ENCODE data around the gene PLPPR1. TPM values are rescaled to one million over a fixed set of nuclear protein-coding genes. Genes with fewer than 3 reads are reported as not detected.

The PLPPR1 gene
- total and polyA plus RNA-seq, 4 donors = 1.2 to 26.3 (median 2.4) TPM

DNA sequence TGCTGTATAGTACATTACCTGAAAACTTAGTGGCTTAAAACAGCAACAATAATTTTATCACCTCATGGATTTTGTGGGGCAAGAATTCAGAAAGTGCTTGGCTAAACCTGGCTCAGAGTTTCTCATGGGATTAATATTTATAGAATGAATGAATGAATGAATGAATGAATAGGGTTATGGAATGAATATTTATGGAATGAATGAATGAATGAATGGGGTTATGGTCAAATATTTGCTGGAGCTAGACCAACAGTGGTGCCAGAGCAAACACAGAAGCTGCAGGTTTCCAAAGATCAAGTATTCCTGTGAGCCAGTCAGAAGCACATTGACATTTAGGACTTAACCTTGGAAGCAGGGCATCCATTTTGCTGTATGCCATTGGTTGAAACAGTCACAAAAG lies 35.7 kb downstream of the PLPPR1 start:
- Histone ChIP-seq H3K27me3 (ENCODE audit: control insufficient read depth in 4 of 4, insufficient read depth in 4 of 4, low read length in 3 of 4) (no peaks in the 10 kb centered on the region), H3K36me3 (ENCODE audit: control insufficient read depth in 4 of 4, insufficient read depth in 3 of 4, low read depth in 1 of 4, low read length in 3 of 4) (no peaks in the 10 kb centered on the region), H3K4me1 (ENCODE audit: control insufficient read depth in 4 of 4, insufficient read depth in 4 of 4, low read length in 3 of 4) (peaks cover 10 to 29% (median 11%) of the 10 kb centered on the region in 4 donors), H3K9me3 (ENCODE audit: control insufficient read depth in 4 of 4, low read length in 3 of 4) (no peaks in the 10 kb centered on the region), H3K9ac (ENCODE audit: low read depth in 1 of 2, low read length in 2 of 2) (no peak overlapping the region), H3K27ac (ENCODE audit: low read depth in 1 of 2, low read length in 2 of 2) (no peak overlapping the region), H3K4me3 (ENCODE audit: low read depth in 1 of 3, low read length in 3 of 3) (no peak overlapping the region)
- TF ChIP-seq FOXA2 (IDR thresholded peaks at IDR 0.05) (no peak), RXRA (IDR thresholded peaks at IDR 0.05) (peak; percentile 15 to 40), JUND (IDR thresholded peaks at IDR 0.05) (no peak), EGR1 (IDR thresholded peaks at IDR 0.05; ENCODE audit: low read depth in 2 of 2) (no peak), GABPA (IDR thresholded peaks at IDR 0.05 in 1 of 2, conservative IDR thresholded peaks at IDR 0.05 in 1 of 2) (no peak), TAF1 (conservative IDR thresholded peaks at IDR 0.05) (no peak), SP1 (IDR thresholded peaks at IDR 0.05) (no peak), HNF4G (IDR thresholded peaks at IDR 0.05) (no peak), HNF4A (conservative IDR thresholded peaks at IDR 0.05) (peak; percentile 24 to 36), RAD21 (IDR thresholded peaks at IDR 0.05) (no peak), YY1 (IDR thresholded peaks at IDR 0.05) (peak; percentile 80), FOXA1 (IDR thresholded peaks at IDR 0.05) (no peak), NR2F2 (IDR thresholded peaks at IDR 0.05) (no peak)
- TF ChIP-seq, protein P1, sequence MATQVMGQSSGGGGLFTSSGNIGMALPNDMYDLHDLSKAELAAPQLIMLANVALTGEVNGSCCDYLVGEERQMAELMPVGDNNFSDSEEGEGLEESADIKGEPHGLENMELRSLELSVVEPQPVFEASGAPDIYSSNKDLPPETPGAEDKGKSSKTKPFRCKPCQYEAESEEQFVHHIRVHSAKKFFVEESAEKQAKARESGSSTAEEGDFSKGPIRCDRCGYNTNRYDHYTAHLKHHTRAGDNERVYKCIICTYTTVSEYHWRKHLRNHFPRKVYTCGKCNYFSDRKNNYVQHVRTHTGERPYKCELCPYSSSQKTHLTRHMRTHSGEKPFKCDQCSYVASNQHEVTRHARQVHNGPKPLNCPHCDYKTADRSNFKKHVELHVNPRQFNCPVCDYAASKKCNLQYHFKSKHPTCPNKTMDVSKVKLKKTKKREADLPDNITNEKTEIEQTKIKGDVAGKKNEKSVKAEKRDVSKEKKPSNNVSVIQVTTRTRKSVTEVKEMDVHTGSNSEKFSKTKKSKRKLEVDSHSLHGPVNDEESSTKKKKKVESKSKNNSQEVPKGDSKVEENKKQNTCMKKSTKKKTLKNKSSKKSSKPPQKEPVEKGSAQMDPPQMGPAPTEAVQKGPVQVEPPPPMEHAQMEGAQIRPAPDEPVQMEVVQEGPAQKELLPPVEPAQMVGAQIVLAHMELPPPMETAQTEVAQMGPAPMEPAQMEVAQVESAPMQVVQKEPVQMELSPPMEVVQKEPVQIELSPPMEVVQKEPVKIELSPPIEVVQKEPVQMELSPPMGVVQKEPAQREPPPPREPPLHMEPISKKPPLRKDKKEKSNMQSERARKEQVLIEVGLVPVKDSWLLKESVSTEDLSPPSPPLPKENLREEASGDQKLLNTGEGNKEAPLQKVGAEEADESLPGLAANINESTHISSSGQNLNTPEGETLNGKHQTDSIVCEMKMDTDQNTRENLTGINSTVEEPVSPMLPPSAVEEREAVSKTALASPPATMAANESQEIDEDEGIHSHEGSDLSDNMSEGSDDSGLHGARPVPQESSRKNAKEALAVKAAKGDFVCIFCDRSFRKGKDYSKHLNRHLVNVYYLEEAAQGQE (IDR thresholded peaks at IDR 0.05) = no peak
- TF ChIP-seq, protein P2, sequence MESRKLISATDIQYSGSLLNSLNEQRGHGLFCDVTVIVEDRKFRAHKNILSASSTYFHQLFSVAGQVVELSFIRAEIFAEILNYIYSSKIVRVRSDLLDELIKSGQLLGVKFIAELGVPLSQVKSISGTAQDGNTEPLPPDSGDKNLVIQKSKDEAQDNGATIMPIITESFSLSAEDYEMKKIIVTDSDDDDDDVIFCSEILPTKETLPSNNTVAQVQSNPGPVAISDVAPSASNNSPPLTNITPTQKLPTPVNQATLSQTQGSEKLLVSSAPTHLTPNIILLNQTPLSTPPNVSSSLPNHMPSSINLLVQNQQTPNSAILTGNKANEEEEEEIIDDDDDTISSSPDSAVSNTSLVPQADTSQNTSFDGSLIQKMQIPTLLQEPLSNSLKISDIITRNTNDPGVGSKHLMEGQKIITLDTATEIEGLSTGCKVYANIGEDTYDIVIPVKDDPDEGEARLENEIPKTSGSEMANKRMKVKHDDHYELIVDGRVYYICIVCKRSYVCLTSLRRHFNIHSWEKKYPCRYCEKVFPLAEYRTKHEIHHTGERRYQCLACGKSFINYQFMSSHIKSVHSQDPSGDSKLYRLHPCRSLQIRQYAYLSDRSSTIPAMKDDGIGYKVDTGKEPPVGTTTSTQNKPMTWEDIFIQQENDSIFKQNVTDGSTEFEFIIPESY (IDR thresholded peaks at IDR 0.05) = no peak
- TF ChIP-seq, protein P3, sequence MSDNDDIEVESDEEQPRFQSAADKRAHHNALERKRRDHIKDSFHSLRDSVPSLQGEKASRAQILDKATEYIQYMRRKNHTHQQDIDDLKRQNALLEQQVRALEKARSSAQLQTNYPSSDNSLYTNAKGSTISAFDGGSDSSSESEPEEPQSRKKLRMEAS (IDR thresholded peaks at IDR 0.05) = no peak
- TF ChIP-seq, protein P4, sequence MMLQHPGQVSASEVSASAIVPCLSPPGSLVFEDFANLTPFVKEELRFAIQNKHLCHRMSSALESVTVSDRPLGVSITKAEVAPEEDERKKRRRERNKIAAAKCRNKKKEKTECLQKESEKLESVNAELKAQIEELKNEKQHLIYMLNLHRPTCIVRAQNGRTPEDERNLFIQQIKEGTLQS (IDR thresholded peaks at IDR 0.05) = no peak
- TF ChIP-seq, protein P5, sequence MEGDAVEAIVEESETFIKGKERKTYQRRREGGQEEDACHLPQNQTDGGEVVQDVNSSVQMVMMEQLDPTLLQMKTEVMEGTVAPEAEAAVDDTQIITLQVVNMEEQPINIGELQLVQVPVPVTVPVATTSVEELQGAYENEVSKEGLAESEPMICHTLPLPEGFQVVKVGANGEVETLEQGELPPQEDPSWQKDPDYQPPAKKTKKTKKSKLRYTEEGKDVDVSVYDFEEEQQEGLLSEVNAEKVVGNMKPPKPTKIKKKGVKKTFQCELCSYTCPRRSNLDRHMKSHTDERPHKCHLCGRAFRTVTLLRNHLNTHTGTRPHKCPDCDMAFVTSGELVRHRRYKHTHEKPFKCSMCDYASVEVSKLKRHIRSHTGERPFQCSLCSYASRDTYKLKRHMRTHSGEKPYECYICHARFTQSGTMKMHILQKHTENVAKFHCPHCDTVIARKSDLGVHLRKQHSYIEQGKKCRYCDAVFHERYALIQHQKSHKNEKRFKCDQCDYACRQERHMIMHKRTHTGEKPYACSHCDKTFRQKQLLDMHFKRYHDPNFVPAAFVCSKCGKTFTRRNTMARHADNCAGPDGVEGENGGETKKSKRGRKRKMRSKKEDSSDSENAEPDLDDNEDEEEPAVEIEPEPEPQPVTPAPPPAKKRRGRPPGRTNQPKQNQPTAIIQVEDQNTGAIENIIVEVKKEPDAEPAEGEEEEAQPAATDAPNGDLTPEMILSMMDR (IDR thresholded peaks at IDR 0.05; ENCODE audit: low read depth, low read length, missing input control) = no peak
- DNase-seq (ENCODE audit: low spot score) = no peak
